CD14-positive monocyte (primary cell): ENCODE results near the gene SZT2. TPM values are rescaled to one million over a fixed set of nuclear protein-coding genes. Genes with fewer than 3 reads are reported as not detected.

Source experiments
- DNase-seq, 3 donors: peaks; one replicate each; pipeline ENCODE4 v3.0.0-alpha.2; 2011 to 2022
- H2AFZ ChIP-seq: 2 replicates; pipeline ENCODE4 v1.6.0; 2012; ENCODE audit warnings: mild to moderate bottlenecking, low read depth, low read length, inconsistent platforms; ENCODE audit not compliant: insufficient read depth, poor library complexity, severe bottlenecking
- H3K27ac ChIP-seq, 2 donors: 1 replicate in 1 of 2; 2 replicates in 1 of 2; pipeline ENCODE4 v1.5.1; 2012 to 2013; ENCODE audit warnings: low read length in 2 of 2, control low read depth in 1 of 2, inconsistent platforms in 1 of 2, low read depth in 1 of 2, mild to moderate bottlenecking in 1 of 2
- H3K27me3 ChIP-seq, 2 donors: one replicate each; pipeline versions ENCODE4 v1.6.0 to v1.6.1; 2011 to 2013; ENCODE audit warnings: low read length in 2 of 2; ENCODE audit not compliant: control insufficient read depth in 2 of 2, insufficient read depth in 2 of 2
- H3K36me3 ChIP-seq, 2 donors: replicated peaks in 1 of 2; 1 replicate in 1 of 2; 2 replicates in 1 of 2; pipeline versions ENCODE4 v1.5.1 to v1.6.1; 2012 to 2013; ENCODE audit warnings: low read length in 2 of 2, control low read depth in 1 of 2, inconsistent platforms in 1 of 2, mild to moderate bottlenecking in 1 of 2; ENCODE audit not compliant: insufficient read depth in 2 of 2, control insufficient read depth in 1 of 2
- H3K4me1 ChIP-seq, 2 donors: 1 replicate in 1 of 2; 2 replicates in 1 of 2; pipeline versions ENCODE4 v1.5.1 to v1.6.1; 2012 to 2013; ENCODE audit warnings: low read length in 2 of 2, control low read depth in 1 of 2, inconsistent platforms in 1 of 2, mild to moderate bottlenecking in 1 of 2, moderate library complexity in 1 of 2; ENCODE audit not compliant: insufficient read depth in 2 of 2, control insufficient read depth in 1 of 2
- H3K4me2 ChIP-seq: replicated peaks from 2 replicates; pipeline ENCODE3; 2012; ENCODE audit warnings: low read length, moderate library complexity, mild to moderate bottlenecking; ENCODE audit not compliant: poor library complexity, severe bottlenecking; ENCODE audit errors: extremely low read depth
- H3K4me3 ChIP-seq, 3 experiments: fragments of 200-600 bp in 1 of 3; sonication (generic) in 1 of 3; replicated peaks in 1 of 3; 1 replicate in 2 of 3; 2 replicates in 1 of 3; pipeline ENCODE4 v1.5.1; 2011 to 2013; ENCODE audit warnings: low read length in 3 of 3, mild to moderate bottlenecking in 3 of 3, control low read depth in 2 of 3, low read depth in 2 of 3, inconsistent platforms in 1 of 3, moderate library complexity in 1 of 3
- H3K79me2 ChIP-seq: 2 replicates; pipeline ENCODE4 v1.6.0; 2012; ENCODE audit warnings: mild to moderate bottlenecking, control low read depth, inconsistent platforms, low read length, moderate library complexity; ENCODE audit not compliant: insufficient read depth
- H3K9ac ChIP-seq: 2 replicates; pipeline ENCODE4 v1.6.0; 2017; ENCODE audit warnings: low read length, mild to moderate bottlenecking; ENCODE audit not compliant: insufficient read depth, poor library complexity, severe bottlenecking
- H3K9me3 ChIP-seq, 2 donors: replicated peaks in 1 of 2; 1 replicate in 1 of 2; 2 replicates in 1 of 2; pipeline versions ENCODE4 v1.5.1 to v1.6.1; 2012 to 2013; ENCODE audit warnings: low read length in 2 of 2, control low read depth in 1 of 2; ENCODE audit not compliant: control insufficient read depth in 1 of 2, insufficient read depth in 1 of 2
- H4K20me1 ChIP-seq: 2 replicates; pipeline ENCODE4 v1.6.0; 2012; ENCODE audit warnings: mild to moderate bottlenecking, low read length, control low read depth, moderate library complexity; ENCODE audit not compliant: insufficient read depth
- H3K27ac Mint-ChIP-seq, 7 donors: one replicate each; pipeline ENCODE4 v1.8.0; 2020; ENCODE audit warnings: mild to moderate bottlenecking in 7 of 7, mixed read lengths in 7 of 7, moderate library complexity in 6 of 7, inconsistent platforms in 2 of 7
- H3K27me3 Mint-ChIP-seq, 3 donors: one replicate each; pipeline ENCODE4 v1.8.0; 2021 to 2022; ENCODE audit warnings: low read depth in 3 of 3, mild to moderate bottlenecking in 3 of 3, mixed read lengths in 3 of 3, moderate library complexity in 3 of 3, inconsistent platforms in 1 of 3
- H3K36me3 Mint-ChIP-seq, 2 donors: one replicate each; pipeline ENCODE4 v1.8.0; 2020; ENCODE audit warnings: mixed read lengths in 2 of 2, inconsistent platforms in 1 of 2, mild to moderate bottlenecking in 1 of 2
- H3K4me1 Mint-ChIP-seq: one replicate; pipeline ENCODE4 v1.8.0; 2020; ENCODE audit warnings: mild to moderate bottlenecking, mixed read lengths
- H3K4me3 Mint-ChIP-seq, 2 donors: one replicate each; pipeline ENCODE4 v1.8.0; 2020; ENCODE audit warnings: mild to moderate bottlenecking in 2 of 2, mixed read lengths in 2 of 2, moderate library complexity in 1 of 2
- H3K9me3 Mint-ChIP-seq, 7 donors: one replicate each; pipeline ENCODE4 v1.8.0; 2020 to 2022; ENCODE audit warnings: mixed read lengths in 7 of 7, mild to moderate bottlenecking in 6 of 7, moderate library complexity in 6 of 7, inconsistent platforms in 2 of 7
- CTCF ChIP-seq: fragments of 200-600 bp; IDR thresholded peaks from one replicate; pipeline ENCODE4 v1.8.0; 2022; ENCODE audit warnings: antibody characterized with exemption, mild to moderate bottlenecking
- WGBS: methylation state at CpG from one replicate; pipeline ENCODE4 v1.1.5; 2013; ENCODE audit warnings: missing lambda C conversion rate; ENCODE audit not compliant: insufficient coverage; 5-methylcytosine and 5-hydroxymethylcytosine counted together
- intact Hi-C, 2 donors: fragments of 100-400 bp; cut with micrococcal nuclease; formaldehyde crosslinking; loops; one replicate each; pipeline versions ENCODE4 v1.15.0 to v1.15.1; 2023
- polyA plus RNA-seq, 3 donors: library from polyadenylated mRNA; depleted of rRNA in 1 of 3; unstranded in 2 of 3; stranded (reverse) in 1 of 3; fragments of 300-500 nt in 2 of 3; fragments of >200 nt in 1 of 3; fragmentation: Illumina TruSeq in 2 of 3; gene quantifications; 1 replicate in 2 of 3; 2 replicates in 1 of 3; pipeline ENCODE4 v1.2.3, GENCODE V29; 2012 to 2021

SZT2 gene
- polyA plus RNA-seq, 3 donors: 2.4 to 29.9 (median 2.6) TPM

DNA sequence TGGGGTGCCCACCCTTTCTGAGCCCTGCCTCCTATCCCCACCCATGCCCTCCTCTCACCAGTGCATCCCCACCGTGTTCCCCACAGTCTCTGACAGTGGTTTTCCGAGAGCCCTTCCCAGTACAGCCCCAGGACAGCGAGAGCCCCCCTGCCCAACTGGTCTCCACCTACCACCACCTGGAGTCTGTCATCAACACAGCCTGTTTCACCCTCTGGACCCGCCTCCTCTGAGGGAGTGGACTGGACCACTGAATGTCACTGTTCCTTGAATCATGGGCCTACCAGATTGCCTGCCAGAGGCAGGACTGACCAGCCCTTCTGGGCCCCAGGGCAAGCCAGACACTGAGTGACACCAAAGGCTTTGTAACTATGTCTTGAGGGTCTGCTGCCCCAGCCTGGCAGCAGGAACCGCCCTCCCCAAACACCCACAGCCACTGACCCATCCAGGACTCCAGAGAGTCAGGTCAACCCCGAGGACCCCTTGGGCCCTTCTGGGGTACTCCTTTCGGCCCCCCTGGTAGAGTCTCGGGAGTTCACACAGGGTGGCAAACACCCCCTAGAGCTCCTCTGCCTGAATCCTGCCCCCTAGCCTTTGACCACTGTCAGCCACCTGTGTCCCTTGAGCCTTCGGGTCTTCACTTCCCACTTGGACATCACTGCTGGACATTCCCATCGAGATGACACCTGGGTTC lies 60.7 kb downstream of the SZT2 start:
- Histone ChIP-seq H3K27me3 (no peaks in the 10 kb centered on the region), H2AFZ (no peak overlapping the region), H3K4me1 (peaks cover 17 to 18% of the 10 kb centered on the region in 2 donors), H3K4me2 (no peak overlapping the region), H3K36me3 (peaks cover 60 to 69% of the 10 kb centered on the region in 2 donors), H3K9ac (no peak overlapping the region), H3K27ac (no peak overlapping the region), H3K9me3 (no peaks in the 10 kb centered on the region), H3K79me2 (no peaks in the 10 kb centered on the region), H4K20me1 (peaks cover 6% of the 10 kb centered on the region), H3K4me3 (no peak overlapping the region)
- Mint-ChIP-seq H3K4me1 (peaks cover 20% of the 10 kb centered on the region), H3K36me3 (peaks cover 68 to 73% of the 10 kb centered on the region in 2 donors), H3K4me3 (no peak overlapping the region), H3K27me3 (peaks cover 5% of the 10 kb centered on the region in 3 donors), H3K27ac (peak overlapping the region in 3 of 7 donors; percentile 57 to 74 (median 70)), H3K9me3 (peaks cover 0 to 3% (median 0%) of the 10 kb centered on the region in 7 donors)
- WGBS: 94% methylated on average over 9 of the region's 10 CpGs
- no peak for TF ChIP-seq CTCF
- intact Hi-C loops: no loop called here
- no peak for DNase-seq

- no peak for DNase-seq
- H3K4me1 Mint-ChIP-seq: peaks cover 20% of the 10 kb centered on the region
These were observed 61.5 kb downstream of the SZT2 start for GRCh38 chr1:43451157-43451591.

More at GRCh38 chr1:43451157-43451591, 61.5 kb downstream of the SZT2 start:
- Histone ChIP-seq H3K9me3 (no peaks in the 10 kb centered on the region), H3K4me2 (no peak overlapping the region), H3K9ac (no peak overlapping the region), H3K36me3 (peaks cover 53 to 61% of the 10 kb centered on the region in 2 donors), H3K4me1 (peaks cover 17 to 18% of the 10 kb centered on the region in 2 donors), H4K20me1 (peaks cover 6% of the 10 kb centered on the region), H3K27ac (no peak overlapping the region), H3K4me3 (no peak overlapping the region), H2AFZ (no peak overlapping the region), H3K79me2 (no peaks in the 10 kb centered on the region), H3K27me3 (no peaks in the 10 kb centered on the region)
- H3K4me3 Mint-ChIP-seq: no peak overlapping the region
- H3K9me3 Mint-ChIP-seq: peaks cover 0 to 3% (median 0%) of the 10 kb centered on the region in 7 donors
- intact Hi-C loops: no loop called here
- peak overlapping the region in 2 of 7 donors; percentile 12 to 74 for H3K27ac Mint-ChIP-seq
- peaks cover 3 to 7% (median 5%) of the 10 kb centered on the region in 3 donors for H3K27me3 Mint-ChIP-seq
- H3K36me3 Mint-ChIP-seq: peaks cover 60 to 65% of the 10 kb centered on the region in 2 donors
- no peak for TF ChIP-seq CTCF
- 88% methylated on average over 6 of the region's 12 CpGs for WGBS
